GM23338 (cell line): ENCODE measurements around the gene NIT1. TPM values are rescaled to one million over a fixed set of nuclear protein-coding genes. Genes with fewer than 3 reads are reported as not detected.

Experiments
- ATAC-seq: fragments of 200-7000 bp; cut with Tn5 transposase; 3 replicates; pipeline ENCODE4 v1.9.1; 2020
- DNase-seq: peaks from one replicate; pipeline ENCODE4 v3.0.0-alpha.2; 2015; ENCODE audit warnings: low spot score
- H2AFZ ChIP-seq: fragments of 200-600 bp; sonication (generic); 2 replicates; pipeline ENCODE4 v1.8.0; 2016; ENCODE audit warnings: antibody characterized with exemption, mild to moderate bottlenecking, moderate library complexity
- H3F3A ChIP-seq: fragments of 200-600 bp; sonication (generic); replicated peaks from 2 replicates; pipeline ENCODE4 v1.8.0; 2017; ENCODE audit warnings: antibody characterized with exemption, mixed run types, low read depth
- H3K27ac ChIP-seq: fragments of 200-600 bp; sonication (generic); 2 replicates; pipeline ENCODE4 v1.6.1; 2016; ENCODE audit warnings: low read depth
- H3K27me3 ChIP-seq: fragments of 200-600 bp; sonication (generic); 2 replicates; pipeline ENCODE4 v1.8.0; 2016; ENCODE audit warnings: mild to moderate bottlenecking, mixed run types, moderate library complexity; ENCODE audit not compliant: insufficient read depth
- H3K36me3 ChIP-seq: fragments of 200-600 bp; sonication (generic); 2 replicates; pipeline ENCODE4 v1.8.0; 2016; ENCODE audit warnings: mild to moderate bottlenecking; ENCODE audit not compliant: insufficient read depth
- H3K4me1 ChIP-seq: fragments of 200-600 bp; sonication (generic); 2 replicates; pipeline ENCODE4 v1.8.0; 2016; ENCODE audit warnings: mild to moderate bottlenecking, moderate library complexity; ENCODE audit not compliant: insufficient read depth
- H3K4me2 ChIP-seq: fragments of 200-600 bp; sonication (generic); 2 replicates; pipeline ENCODE4 v1.7.1; 2017; ENCODE audit warnings: mixed run types
- H3K4me3 ChIP-seq: fragments of 200-600 bp; sonication (generic); 2 replicates; pipeline ENCODE4 v1.6.1; 2016; ENCODE audit warnings: mixed run types
- H3K79me2 ChIP-seq: fragments of 200-600 bp; sonication (generic); replicated peaks from 2 replicates; pipeline ENCODE4 v1.8.0; 2017; ENCODE audit warnings: mild to moderate bottlenecking; ENCODE audit not compliant: insufficient read depth
- H3K9me2 ChIP-seq: fragments of 200-600 bp; sonication (generic); 2 replicates; pipeline ENCODE4 v1.8.0; 2017; ENCODE audit not compliant: insufficient read depth
- H4K20me1 ChIP-seq: fragments of 200-600 bp; sonication (generic); replicated peaks from 2 replicates; pipeline ENCODE4 v1.8.0; 2017; ENCODE audit warnings: mild to moderate bottlenecking; ENCODE audit not compliant: insufficient read depth
- H3K27ac Mint-ChIP-seq: 2 replicates; pipeline ENCODE4 v1.8.0; 2020; ENCODE audit warnings: inconsistent platforms, mild to moderate bottlenecking, moderate library complexity, mixed read lengths
- H3K27me3 Mint-ChIP-seq: 3 replicates; pipeline ENCODE4 v1.8.0; 2022; ENCODE audit warnings: low read depth, mild to moderate bottlenecking, moderate library complexity, mixed read lengths, inconsistent platforms; ENCODE audit not compliant: insufficient read depth, poor library complexity
- H3K36me3 Mint-ChIP-seq: 3 replicates; pipeline ENCODE4 v1.8.0; 2021; ENCODE audit warnings: low read depth, mild to moderate bottlenecking, inconsistent platforms, moderate library complexity, mixed read lengths
- H3K4me1 Mint-ChIP-seq: 3 replicates; pipeline ENCODE4 v1.8.0; 2020; ENCODE audit warnings: mild to moderate bottlenecking, inconsistent platforms, mixed read lengths
- H3K4me3 Mint-ChIP-seq: 3 replicates; pipeline ENCODE4 v1.8.0; 2021; ENCODE audit warnings: moderate library complexity, mild to moderate bottlenecking, inconsistent platforms, mixed read lengths
- H3K9me3 Mint-ChIP-seq: 3 replicates; pipeline ENCODE4 v1.8.0; 2020; ENCODE audit warnings: moderate library complexity, mild to moderate bottlenecking, inconsistent platforms, mixed read lengths
- CTCF ChIP-seq, 2 experiments: fragments of 200-600 bp in 1 of 2; sonication (generic) in 1 of 2; conservative IDR thresholded peaks; 2 replicates each; pipeline versions ENCODE4 v1.5.1 to v1.6.1; 2016 to 2017; ENCODE audit warnings: antibody characterized with exemption in 2 of 2, low read depth in 2 of 2, mild to moderate bottlenecking in 2 of 2, moderate library complexity in 1 of 2
- JUNB ChIP-seq: IDR thresholded peaks from one replicate; pipeline ENCODE4 v1.6.1; 2016; ENCODE audit warnings: antibody characterized with exemption; ENCODE audit not compliant: unreplicated experiment
- polyA plus RNA-seq: library from polyadenylated mRNA; unstranded; fragments of >200 nt; fragmentation: Nextera tagmentation; extraction: Ambion mirVana; gene quantifications from 2 replicates; pipeline ENCODE4 v1.2.1, GENCODE V29; 2016
- small RNA-seq: library from RNA; depleted of rRNA; stranded (forward); fragments of <200 nt; gene quantifications from one replicate; pipeline ENCODE3, GENCODE V24; 2014; ENCODE audit warnings: low replicate concordance
- total RNA-seq: library from RNA; depleted of rRNA; stranded (reverse); fragments of >200 nt; shearing (Covaris generic); gene quantifications from 2 replicates; pipeline ENCODE4 v1.2.3, GENCODE V29; 2014; rRNA removed

Gene NIT1
- total and polyA plus RNA-seq, 2 experiments from 2014 or later = 35.9 to 43.0 TPM

GRCh38 chr1:161168906-161169305, 51.0 kb downstream of the NIT1 start:
- Mint-ChIP-seq H3K27ac (no peak overlapping the region), H3K27me3 (peaks cover 19% of the 10 kb centered on the region), H3K4me3 (no peak overlapping the region), H3K36me3 (peaks cover 44% of the 10 kb centered on the region), H3K9me3 (no peaks in the 10 kb centered on the region), H3K4me1 (peaks cover 12% of the 10 kb centered on the region)
- no peak overlapping the region for H3K4me2 ChIP-seq
- H4K20me1 ChIP-seq = no peaks in the 10 kb centered on the region; the same call in 1 of the 2 replicates
- no peak for ATAC-seq
- H3K9me2 ChIP-seq = no peaks in the 10 kb centered on the region
- H3K79me2 ChIP-seq = no peaks in the 10 kb centered on the region
- TF ChIP-seq JUNB (no peak), CTCF (conservative IDR thresholded peaks at IDR 0.05; ENCODE audit: low read depth in 2 of 2) (no peak)
- H3F3A ChIP-seq = peaks cover 21% of the 10 kb centered on the region
- no peak overlapping the region for H2AFZ ChIP-seq
- no peak for DNase-seq
- peaks cover 7% of the 10 kb centered on the region; the same call in 1 of the 2 replicates for H3K4me1 ChIP-seq
- no peak overlapping the region for H3K27ac ChIP-seq
- H3K36me3 ChIP-seq = peaks cover 16% of the 10 kb centered on the region
- H3K4me3 ChIP-seq = no peak overlapping the region
- H3K27me3 ChIP-seq = no peaks in the 10 kb centered on the region

Small RNA genes within 50 kb of the gene (small RNA-seq; reads per million reads assigned to genes)
- not detected for gene RF01225

Other genes starting within 250 kb of the NIT1 start
- gene ITLN1, start 232.9 kb upstream of the NIT1 start, total RNA-seq = not detected in 2 replicates
- gene ITLN1, start 232.9 kb upstream of the NIT1 start, polyA plus RNA-seq = not detected in 2 replicates
- gene ITLN2, start 163.3 kb upstream of the NIT1 start, total RNA-seq = 7.0 and 12.8 TPM in 2 replicates
- gene ITLN2, start 163.3 kb upstream of the NIT1 start, polyA plus RNA-seq = 7.2 and 8.0 TPM in 2 replicates
- gene F11R, start 97.0 kb upstream of the NIT1 start, total RNA-seq = 169 and 194 TPM in 2 replicates
- gene F11R, start 97.0 kb upstream of the NIT1 start, polyA plus RNA-seq = 51.0 and 51.8 TPM in 2 replicates
- gene TSTD1, start 79.1 kb upstream of the NIT1 start, total RNA-seq = 94.9 and 102 TPM in 2 replicates
- 244 and 257 TPM in 2 replicates for gene TSTD1, start 79.1 kb upstream of the NIT1 start, polyA plus RNA-seq
- gene USF1, start 72.1 kb upstream of the NIT1 start, total RNA-seq = 71.7 and 74.8 TPM in 2 replicates
- gene USF1, start 72.1 kb upstream of the NIT1 start, polyA plus RNA-seq = 23.6 and 23.8 TPM in 2 replicates
- gene ARHGAP30, start 48.2 kb upstream of the NIT1 start, total RNA-seq = 0.19 TPM in 1 of 2 replicates, not detected in the other
- 0.45 and 1.0 TPM in 2 replicates for gene ARHGAP30, start 48.2 kb upstream of the NIT1 start, polyA plus RNA-seq
- not detected in 2 replicates for gene NECTIN4, start 28.5 kb upstream of the NIT1 start, total RNA-seq
- gene NECTIN4, start 28.5 kb upstream of the NIT1 start, polyA plus RNA-seq = 0.16 and 0.42 TPM in 2 replicates
- 5.6 and 6.3 TPM in 2 replicates for gene KLHDC9, start 19.7 kb upstream of the NIT1 start, total RNA-seq
- 6.6 and 7.2 TPM in 2 replicates for gene KLHDC9, start 19.7 kb upstream of the NIT1 start, polyA plus RNA-seq
- 19.7 and 45.6 TPM in 2 replicates for gene PFDN2, start 68 bp upstream of the NIT1 start, total RNA-seq
- 352 and 395 TPM in 2 replicates for gene PFDN2, start 68 bp upstream of the NIT1 start, polyA plus RNA-seq
- gene DEDD, start 14.6 kb downstream of the NIT1 start, total RNA-seq = 30.2 and 35.3 TPM in 2 replicates
- gene DEDD, start 14.6 kb downstream of the NIT1 start, polyA plus RNA-seq = 20.7 and 22.8 TPM in 2 replicates
- 41.4 and 57.5 TPM in 2 replicates for gene UFC1, start 35.9 kb downstream of the NIT1 start, total RNA-seq
- 74.5 and 77.0 TPM in 2 replicates for gene UFC1, start 35.9 kb downstream of the NIT1 start, polyA plus RNA-seq
- gene USP21, start 41.4 kb downstream of the NIT1 start, total RNA-seq = 17.0 and 25.6 TPM in 2 replicates
- gene USP21, start 41.4 kb downstream of the NIT1 start, polyA plus RNA-seq = 17.9 and 20.0 TPM in 2 replicates
- 24.7 and 26.5 TPM in 2 replicates for gene PPOX, start 48.3 kb downstream of the NIT1 start, total RNA-seq
- gene PPOX, start 48.3 kb downstream of the NIT1 start, polyA plus RNA-seq = 39.6 and 46.2 TPM in 2 replicates
- gene B4GALT3, start 59.4 kb downstream of the NIT1 start, total RNA-seq = 32.4 and 35.8 TPM in 2 replicates
- gene B4GALT3, start 59.4 kb downstream of the NIT1 start, polyA plus RNA-seq = 23.3 and 24.2 TPM in 2 replicates
- 4.7 and 5.2 TPM in 2 replicates for gene ADAMTS4, start 80.9 kb downstream of the NIT1 start, total RNA-seq
- gene ADAMTS4, start 80.9 kb downstream of the NIT1 start, polyA plus RNA-seq = 1.3 and 1.7 TPM in 2 replicates
- 94.7 and 131 TPM in 2 replicates for gene NDUFS2, start 84.3 kb downstream of the NIT1 start, total RNA-seq
- gene NDUFS2, start 84.3 kb downstream of the NIT1 start, polyA plus RNA-seq = 54.0 and 56.7 TPM in 2 replicates
- gene FCER1G, start 97.2 kb downstream of the NIT1 start, total RNA-seq = 0.74 TPM in 1 of 2 replicates, not detected in the other
- gene FCER1G, start 97.2 kb downstream of the NIT1 start, polyA plus RNA-seq = 0.57 and 1.1 TPM in 2 replicates
- not detected in 2 replicates for gene APOA2, start 105.5 kb downstream of the NIT1 start, total RNA-seq
- gene APOA2, start 105.5 kb downstream of the NIT1 start, polyA plus RNA-seq = 2.7 TPM in 1 of 2 replicates, not detected in the other
- gene TOMM40L, start 108.0 kb downstream of the NIT1 start, total RNA-seq = 12.9 and 22.3 TPM in 2 replicates
- gene TOMM40L, start 108.0 kb downstream of the NIT1 start, polyA plus RNA-seq = 5.9 and 6.8 TPM in 2 replicates
- gene NR1I3, start 120.1 kb downstream of the NIT1 start, total RNA-seq = not detected in 2 replicates
- 0.40 and 0.50 TPM in 2 replicates for gene NR1I3, start 120.1 kb downstream of the NIT1 start, polyA plus RNA-seq
- 1.4 and 3.8 TPM in 2 replicates for gene PCP4L1, start 140.6 kb downstream of the NIT1 start, total RNA-seq
- gene PCP4L1, start 140.6 kb downstream of the NIT1 start, polyA plus RNA-seq = 1.7 and 2.2 TPM in 2 replicates
- 1.6 and 1.9 TPM in 2 replicates for gene MPZ, start 191.9 kb downstream of the NIT1 start, total RNA-seq
- 2.2 and 4.0 TPM in 2 replicates for gene MPZ, start 191.9 kb downstream of the NIT1 start, polyA plus RNA-seq
- gene SDHC, start 196.3 kb downstream of the NIT1 start, total RNA-seq = 84.4 and 126 TPM in 2 replicates
- gene SDHC, start 196.3 kb downstream of the NIT1 start, polyA plus RNA-seq = 107 and 141 TPM in 2 replicates
- not detected in 2 replicates for gene CFAP126, start 249.8 kb downstream of the NIT1 start, total RNA-seq
- not detected in 2 replicates for gene CFAP126, start 249.8 kb downstream of the NIT1 start, polyA plus RNA-seq